RWPE2 (cell line): ENCODE results near the gene FAM13C.
"Not testable (repeated sequence)": the region's sequence is repeated elsewhere in the genome, so short reads cannot be mapped to it uniquely, and the experiment has no call there.

Source experiments
- ATAC-seq: fragments of 200-7000 bp; cut with Tn5 transposase; 3 replicates; pipeline ENCODE4 v1.9.1; 2021; ENCODE audit warnings: low read depth
- DNase-seq: peaks from one replicate; pipeline ENCODE4 v3.0.0-alpha.2; 2020; ENCODE audit warnings: low spot score
- H3K27ac ChIP-seq: fragments of 450-650 bp; 2 replicates; pipeline ENCODE4 v1.5.1; 2017; ENCODE audit warnings: mild to moderate bottlenecking; ENCODE audit not compliant: poor library complexity, severe bottlenecking
- H3K27me3 ChIP-seq: fragments of 250-450 bp; sonication (Bioruptor Pico); 2 replicates; pipeline ENCODE4 v1.5.1; 2021; ENCODE audit warnings: mild to moderate bottlenecking, moderate library complexity; ENCODE audit not compliant: insufficient read depth, poor library complexity, severe bottlenecking
- H3K36me3 ChIP-seq: fragments of 250-450 bp; sonication (Bioruptor Pico); 2 replicates; pipeline ENCODE4 v1.5.1; 2020; ENCODE audit warnings: low read depth, mild to moderate bottlenecking, moderate library complexity
- H3K4me1 ChIP-seq: fragments of 250-450 bp; sonication (Bioruptor Pico); 2 replicates; pipeline ENCODE4 v1.5.1; 2021; ENCODE audit warnings: mild to moderate bottlenecking, moderate library complexity; ENCODE audit not compliant: insufficient read depth, poor library complexity, severe bottlenecking
- H3K4me3 ChIP-seq: fragments of 250-450 bp; sonication (Bioruptor Pico); 2 replicates; pipeline ENCODE4 v1.5.1; 2021; ENCODE audit warnings: mild to moderate bottlenecking, moderate library complexity; ENCODE audit not compliant: severe bottlenecking
- H3K9me3 ChIP-seq: fragments of 250-450 bp; sonication (Bioruptor Pico); 2 replicates; pipeline ENCODE4 v1.5.1; 2021; ENCODE audit warnings: mild to moderate bottlenecking, moderate library complexity; ENCODE audit not compliant: severe bottlenecking
- TF ChIP-seq, protein P1 (sequence below): fragments of 450-650 bp; IDR thresholded peaks from one replicate; pipeline ENCODE4 v1.5.1; 2017; ENCODE audit warnings: mild to moderate bottlenecking, moderate library complexity; ENCODE audit not compliant: poor library complexity, severe bottlenecking

FAM13C gene

DNA sequence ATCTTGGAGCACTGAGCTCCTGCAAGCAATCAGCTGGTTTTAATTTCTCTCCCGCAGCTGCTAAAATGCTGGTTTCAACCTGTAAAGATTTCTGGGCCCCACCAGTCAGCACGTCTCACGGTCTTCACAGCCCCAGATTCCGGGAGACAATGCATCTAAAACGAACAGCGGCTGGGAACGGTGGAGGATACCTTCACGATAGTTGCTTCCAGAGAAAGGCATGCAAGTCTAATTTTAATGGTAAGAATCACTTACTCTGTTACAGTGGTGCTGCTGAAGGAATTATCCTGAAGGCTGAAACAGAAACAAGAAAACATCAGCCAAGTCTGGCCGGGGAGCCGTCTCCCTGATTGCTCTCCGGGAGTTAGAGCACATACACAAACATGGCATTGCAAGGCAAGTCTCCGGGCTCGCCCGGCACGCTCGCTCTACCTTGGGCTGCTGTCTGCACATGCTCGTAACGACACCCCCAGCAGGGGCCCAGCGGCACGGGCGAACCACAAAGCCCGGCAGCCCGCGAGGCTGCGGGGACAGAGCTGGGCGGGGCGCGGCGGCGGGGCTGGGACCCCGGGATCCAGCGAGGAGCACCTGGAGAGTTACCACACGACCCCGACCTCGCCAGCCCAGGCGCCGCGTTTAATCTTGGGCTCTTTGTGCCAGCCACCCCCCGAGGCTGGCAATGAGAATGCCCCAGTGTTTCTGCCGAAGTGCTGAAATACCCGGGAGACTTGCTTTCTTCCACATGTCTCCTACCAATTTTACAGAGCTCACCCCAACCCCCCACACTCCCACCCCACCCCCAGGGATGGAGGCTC, at the start of gene FAM13C:
Gene FAM13C, minus strand, starts transcription at position 406 of the 815 bp plus-strand sequence. Its CDS starts 89 bp downstream, at position 317.
- Histone ChIP-seq H3K4me1 (no peaks in the 10 kb centered on the region), H3K9me3 (no peaks in the 10 kb centered on the region), H3K27me3 (peaks cover 14% of the 10 kb centered on the region), H3K4me3 (peak within 1 kb of the TSS; percentile 30), H3K27ac (no peak within 1 kb of the TSS), H3K36me3 (no peaks in the 10 kb centered on the region)
- ATAC-seq (peak; percentile 90), DNase-seq (peak; percentile 50)
- TF ChIP-seq, protein P1, sequence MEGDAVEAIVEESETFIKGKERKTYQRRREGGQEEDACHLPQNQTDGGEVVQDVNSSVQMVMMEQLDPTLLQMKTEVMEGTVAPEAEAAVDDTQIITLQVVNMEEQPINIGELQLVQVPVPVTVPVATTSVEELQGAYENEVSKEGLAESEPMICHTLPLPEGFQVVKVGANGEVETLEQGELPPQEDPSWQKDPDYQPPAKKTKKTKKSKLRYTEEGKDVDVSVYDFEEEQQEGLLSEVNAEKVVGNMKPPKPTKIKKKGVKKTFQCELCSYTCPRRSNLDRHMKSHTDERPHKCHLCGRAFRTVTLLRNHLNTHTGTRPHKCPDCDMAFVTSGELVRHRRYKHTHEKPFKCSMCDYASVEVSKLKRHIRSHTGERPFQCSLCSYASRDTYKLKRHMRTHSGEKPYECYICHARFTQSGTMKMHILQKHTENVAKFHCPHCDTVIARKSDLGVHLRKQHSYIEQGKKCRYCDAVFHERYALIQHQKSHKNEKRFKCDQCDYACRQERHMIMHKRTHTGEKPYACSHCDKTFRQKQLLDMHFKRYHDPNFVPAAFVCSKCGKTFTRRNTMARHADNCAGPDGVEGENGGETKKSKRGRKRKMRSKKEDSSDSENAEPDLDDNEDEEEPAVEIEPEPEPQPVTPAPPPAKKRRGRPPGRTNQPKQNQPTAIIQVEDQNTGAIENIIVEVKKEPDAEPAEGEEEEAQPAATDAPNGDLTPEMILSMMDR = no peak

DNA sequence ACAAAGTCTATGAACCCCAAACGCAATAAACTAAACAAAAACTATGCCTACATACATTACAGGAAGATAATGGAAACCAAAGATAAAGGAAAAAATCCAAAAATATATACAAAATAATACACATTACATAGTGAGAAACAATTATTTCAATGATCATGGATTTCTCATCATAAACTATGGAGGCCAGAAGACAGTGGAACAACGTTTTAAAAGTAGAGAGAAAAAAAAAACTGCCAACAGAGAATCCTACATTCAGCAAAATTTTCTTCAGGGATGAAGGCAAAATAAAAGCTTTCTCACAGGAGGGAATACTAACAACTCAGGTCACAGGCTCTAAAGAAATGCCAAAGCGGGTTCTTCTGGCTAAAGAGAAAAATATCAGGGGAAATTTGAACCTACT, 42.9 kb upstream of the FAM13C start:
- no peaks in the 10 kb centered on the region for H3K36me3 ChIP-seq
- H3K27me3 ChIP-seq = no peaks in the 10 kb centered on the region
- no peak overlapping the region for H3K4me3 ChIP-seq
- ATAC-seq (no peak), DNase-seq (no peak)
- no peak overlapping the region for H3K27ac ChIP-seq
- no peaks in the 10 kb centered on the region for H3K9me3 ChIP-seq
- TF ChIP-seq, protein P1 = no peak
- no peaks in the 10 kb centered on the region for H3K4me1 ChIP-seq

GRCh38 chr10:59400214-59400613, 37.9 kb upstream of the FAM13C start:
- DNase-seq (no peak), ATAC-seq (no peak)
- TF ChIP-seq, protein P1 = no peak
- Histone ChIP-seq H3K9me3 (no peaks in the 10 kb centered on the region), H3K4me1 (no peaks in the 10 kb centered on the region), H3K36me3 (no peaks in the 10 kb centered on the region), H3K4me3 (no peak overlapping the region), H3K27ac (no peak overlapping the region), H3K27me3 (no peaks in the 10 kb centered on the region)

DNA sequence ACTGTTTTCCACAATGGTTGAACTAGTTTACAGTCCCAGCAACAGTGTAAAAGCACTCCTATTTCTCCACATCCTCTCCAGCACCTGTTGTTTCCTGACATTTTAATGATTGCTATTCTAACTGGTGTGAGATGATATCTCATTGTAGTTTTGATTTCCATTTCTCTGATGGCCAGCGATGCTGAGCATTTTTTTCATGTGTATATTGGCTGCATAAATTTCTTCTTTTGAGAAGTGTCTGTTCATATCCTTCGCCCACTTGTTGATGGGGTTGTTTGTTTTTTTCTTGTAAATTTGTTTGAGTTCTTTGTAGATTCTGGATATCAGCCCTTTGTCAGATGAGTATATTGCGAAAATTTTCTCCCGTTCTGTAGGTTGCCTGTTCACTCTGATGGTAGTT, 37.0 kb upstream of the FAM13C start:
- not testable (repeated sequence) for DNase-seq, H3K9me3 ChIP-seq, H3K4me1 ChIP-seq, H3K4me3 ChIP-seq, H3K27ac ChIP-seq, H3K36me3 ChIP-seq, H3K27me3 ChIP-seq, ATAC-seq

- Histone ChIP-seq H3K27me3 (no peaks in the 10 kb centered on the region), H3K27ac (no peak overlapping the region), H3K36me3 (no peaks in the 10 kb centered on the region), H3K4me3 (no peak overlapping the region), H3K4me1 (no peaks in the 10 kb centered on the region), H3K9me3 (no peaks in the 10 kb centered on the region)
- TF ChIP-seq, protein P1 = no peak
- DNase-seq (no peak), ATAC-seq (no peak)
Measured at GRCh38 chr10:59397961-59398360, 35.6 kb upstream of the FAM13C start.
